AG10803 (cell line): ENCODE results near the gene DDX55.
"Not testable (repeated sequence)": the region's sequence is repeated elsewhere in the genome, so short reads cannot be mapped to it uniquely, and the experiment has no call there.

Experiments
- DNase-seq: peaks from one replicate; pipeline ENCODE4 v3.0.0; 2010; ENCODE audit warnings: low read depth
- H3K4me3 ChIP-seq: 2 replicates; pipeline ENCODE4 v1.5.1; 2011; ENCODE audit warnings: mild to moderate bottlenecking, low read length, control low read depth
- CTCF ChIP-seq: conservative IDR thresholded peaks from 2 replicates; pipeline ENCODE4 v1.5.1; 2011; ENCODE audit warnings: mild to moderate bottlenecking, low read length, control low read depth, inconsistent platforms

Gene DDX55

GRCh38 chr12:123601602-123602489, at the start of gene DDX55:
Gene DDX55 (plus strand): TSS chr12:123602099. CDS start chr12:123602149, 50 bp downstream.
- DNase-seq: peak; percentile 81
- TF ChIP-seq CTCF: peak; percentile 30
- H3K4me3 ChIP-seq: peak within 1 kb of the TSS; percentile 99

- DNase-seq, H3K4me3 ChIP-seq: not testable (repeated sequence)
These were observed 47.8 kb upstream of the DDX55 start for GRCh38 chr12:123554136-123554535.

- DNase-seq, H3K4me3 ChIP-seq: not testable (repeated sequence)
These were observed 47.1 kb upstream of the DDX55 start for GRCh38 chr12:123554843-123555242.

- not testable (repeated sequence) for DNase-seq, H3K4me3 ChIP-seq
These were observed 43.4 kb upstream of the DDX55 start for GRCh38 chr12:123558487-123558886.

- H3K4me3 ChIP-seq: no peak overlapping the region
- no peak for TF ChIP-seq CTCF
- no peak for DNase-seq
These were observed 42.4 kb upstream of the DDX55 start for GRCh38 chr12:123559468-123559867.

- no peak for TF ChIP-seq CTCF
- peak; percentile 91 for DNase-seq
- H3K4me3 ChIP-seq: no peak overlapping the region
These were observed 30.5 kb upstream of the DDX55 start for GRCh38 chr12:123571343-123571813.

GRCh38 chr12:123572391-123572790, 29.5 kb upstream of the DDX55 start:
- H3K4me3 ChIP-seq: no peak overlapping the region
- DNase-seq: no peak
- TF ChIP-seq CTCF: no peak

GRCh38 chr12:123573870-123574269, 28.0 kb upstream of the DDX55 start:
- no peak overlapping the region for H3K4me3 ChIP-seq
- no peak for TF ChIP-seq CTCF
- DNase-seq: no peak
